AG04449 (cell line): Measurements from ENCODE around the gene IKZF4.
"Not testable (repeated sequence)": the region's sequence is repeated elsewhere in the genome, so short reads cannot be mapped to it uniquely, and the experiment has no call there.

Experiments
- CTCF ChIA-PET: fragments of 350-600 bp; formaldehyde crosslinking; extraction: SDS; loops from one replicate; lab custom pipeline; 2021; ENCODE audit warnings: antibody characterized with exemption; lab: Yijun Ruan, JAX
- POLR2A ChIA-PET: fragments of 400-600, 350-600 bp; formaldehyde crosslinking; extraction: SDS; loops from one replicate; lab custom pipeline; 2020; ENCODE audit warnings: antibody characterized with exemption, inconsistent platforms; lab: Yijun Ruan, JAX
- DNase-seq: peaks from one replicate; pipeline ENCODE4 v3.0.0-alpha.2; 2010; ENCODE audit warnings: low read depth, low spot score
- H3K4me3 ChIP-seq: 2 replicates; pipeline ENCODE4 v1.5.1; 2011; ENCODE audit warnings: low read depth, mild to moderate bottlenecking, control low read depth, low read length
- TF ChIP-seq, protein P1 (sequence below): IDR thresholded peaks from one replicate; pipeline ENCODE4 v1.5.1; 2011; ENCODE audit warnings: mild to moderate bottlenecking, moderate library complexity, low read length, control low read depth, inconsistent platforms; ENCODE audit not compliant: insufficient read depth; ENCODE audit errors: missing control alignments

IKZF4 gene

DNA sequence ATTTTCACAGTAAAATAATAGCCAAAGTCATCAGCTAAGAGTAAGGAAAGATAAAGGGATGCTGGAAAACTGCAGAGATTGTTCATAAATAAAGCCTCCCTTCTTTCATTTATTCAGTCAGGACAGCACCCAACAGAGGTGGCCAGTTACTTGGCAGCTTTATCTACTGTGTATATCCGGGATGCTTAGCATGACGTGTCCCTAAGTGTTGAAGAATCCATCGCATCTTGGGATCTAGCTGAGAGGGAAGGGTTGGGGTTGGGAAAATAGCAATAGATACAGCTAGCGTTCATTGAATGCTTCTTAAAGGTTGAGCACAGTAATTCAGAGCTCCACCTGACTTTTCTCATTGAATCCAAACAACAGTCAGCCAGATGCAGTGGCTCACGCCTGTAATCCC is 53.6 kb downstream of the IKZF4 start:
- TF ChIP-seq, protein P1, sequence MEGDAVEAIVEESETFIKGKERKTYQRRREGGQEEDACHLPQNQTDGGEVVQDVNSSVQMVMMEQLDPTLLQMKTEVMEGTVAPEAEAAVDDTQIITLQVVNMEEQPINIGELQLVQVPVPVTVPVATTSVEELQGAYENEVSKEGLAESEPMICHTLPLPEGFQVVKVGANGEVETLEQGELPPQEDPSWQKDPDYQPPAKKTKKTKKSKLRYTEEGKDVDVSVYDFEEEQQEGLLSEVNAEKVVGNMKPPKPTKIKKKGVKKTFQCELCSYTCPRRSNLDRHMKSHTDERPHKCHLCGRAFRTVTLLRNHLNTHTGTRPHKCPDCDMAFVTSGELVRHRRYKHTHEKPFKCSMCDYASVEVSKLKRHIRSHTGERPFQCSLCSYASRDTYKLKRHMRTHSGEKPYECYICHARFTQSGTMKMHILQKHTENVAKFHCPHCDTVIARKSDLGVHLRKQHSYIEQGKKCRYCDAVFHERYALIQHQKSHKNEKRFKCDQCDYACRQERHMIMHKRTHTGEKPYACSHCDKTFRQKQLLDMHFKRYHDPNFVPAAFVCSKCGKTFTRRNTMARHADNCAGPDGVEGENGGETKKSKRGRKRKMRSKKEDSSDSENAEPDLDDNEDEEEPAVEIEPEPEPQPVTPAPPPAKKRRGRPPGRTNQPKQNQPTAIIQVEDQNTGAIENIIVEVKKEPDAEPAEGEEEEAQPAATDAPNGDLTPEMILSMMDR: no peak
- ChIA-PET CTCF (interaction anchor here (0.8 to 1.3 kb wide), 2 partner anchors 11 to 27 kb away, joined by 3 to 4 read pairs; no protein-coding TSS in a partner anchor), POLR2A (no interaction called here)
- H3K4me3 ChIP-seq: no peak overlapping the region
- no peak for DNase-seq

DNA sequence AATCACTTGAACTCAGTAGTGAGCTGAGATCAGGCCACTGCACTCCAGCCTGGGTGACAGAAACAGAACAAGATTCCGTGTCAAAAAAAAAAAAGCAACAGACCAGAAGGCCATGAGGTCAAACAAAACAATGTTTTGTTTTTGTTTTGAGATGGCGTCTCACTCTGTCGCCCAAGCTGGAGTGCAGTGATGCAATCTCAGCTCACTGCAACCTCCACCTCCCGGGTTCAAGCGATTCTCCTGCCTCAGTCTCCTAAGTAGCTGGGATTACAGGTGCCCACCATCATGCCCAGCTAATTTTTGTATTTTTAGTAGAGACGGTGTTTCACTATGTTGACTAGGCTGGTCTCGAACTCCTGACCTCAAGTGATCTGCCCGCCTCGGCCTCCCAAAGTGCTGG is 57.1 kb downstream of the IKZF4 start:
- H3K4me3 ChIP-seq, POLR2A ChIA-PET, DNase-seq: not testable (repeated sequence)
- CTCF ChIA-PET: interaction anchor here (1.0 to 2.2 kb wide), 6 partner anchors 13 to 340 kb away, joined by 3 to 6 read pairs (median 4); partner anchors contain the start of gene PA2G4

DNA sequence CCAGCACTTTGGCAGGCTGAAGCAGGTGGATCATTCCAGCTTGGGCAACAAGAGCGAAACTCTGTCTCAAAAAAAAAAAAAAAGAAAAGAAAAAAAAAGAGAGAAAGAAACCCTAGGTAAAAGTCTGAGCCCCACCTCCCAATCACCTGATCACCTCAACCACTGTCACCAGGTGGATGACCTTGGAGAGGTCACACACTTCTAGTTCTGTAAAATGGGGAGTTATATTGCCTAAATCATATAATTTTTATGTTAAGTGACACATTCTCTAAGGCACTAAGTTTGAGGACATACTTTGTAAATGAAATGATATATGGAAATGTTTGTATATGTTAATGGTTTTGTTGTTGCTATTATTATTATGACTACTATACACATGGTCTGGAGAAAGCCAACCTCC is 57.6 kb downstream of the IKZF4 start:
- no peak overlapping the region for H3K4me3 ChIP-seq
- no peak for DNase-seq
- TF ChIP-seq, protein P1: no peak
- CTCF ChIA-PET: interaction anchor here (1.0 to 2.2 kb wide), 8 partner anchors 12 to 340 kb away, joined by 3 to 27 read pairs (median 4); partner anchors contain the start of gene PA2G4
- POLR2A ChIA-PET: interaction anchor here (0.8 to 1.6 kb wide), 2 partner anchors 26 to 38 kb away, joined by 3 to 10 read pairs; partner anchors contain the start of genes PA2G4 and RPL41

DNA sequence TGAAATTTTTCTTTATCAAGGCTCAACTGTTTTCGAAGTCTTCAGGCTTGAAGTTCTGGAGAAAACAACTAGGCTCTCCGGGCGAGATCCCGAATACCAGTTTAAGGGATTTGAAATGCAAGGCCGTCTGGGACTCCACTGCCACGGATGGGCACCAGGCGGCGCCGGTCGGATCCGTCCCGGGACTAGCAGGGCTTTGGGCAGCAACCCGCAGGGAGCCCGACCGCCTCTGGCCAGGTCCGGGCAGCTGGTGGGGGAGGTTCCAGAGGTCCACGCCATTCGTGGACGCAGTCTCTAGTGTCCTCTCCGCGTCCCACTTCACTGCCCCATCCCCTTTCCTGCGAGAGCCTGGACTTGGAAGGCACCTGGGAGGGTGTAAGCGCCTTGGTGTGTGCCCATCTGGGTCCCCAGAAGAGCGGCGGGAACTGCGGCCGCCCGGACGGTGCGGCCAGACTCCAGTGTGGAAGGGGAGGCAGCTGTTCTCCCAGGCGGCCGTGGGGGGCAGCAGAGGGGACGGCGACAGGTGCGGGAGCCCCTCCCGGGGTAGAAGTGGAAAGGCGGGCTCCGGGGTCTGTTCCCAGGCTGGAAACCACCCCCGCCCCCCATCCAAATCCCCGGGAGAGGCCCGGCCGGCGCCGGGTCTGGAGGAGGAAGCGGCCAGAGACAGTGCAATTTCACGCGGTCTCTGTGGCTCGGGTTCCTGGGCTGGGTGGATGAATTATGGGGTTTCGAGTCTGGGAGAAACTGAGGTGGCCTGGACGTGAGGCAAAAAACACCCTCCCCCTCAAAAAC is 58.3 kb downstream of the IKZF4 start:
- ChIA-PET POLR2A (interaction anchor here (0.8 to 1.6 kb wide), 2 partner anchors 25 to 38 kb away, joined by 3 to 10 read pairs; partner anchors contain the start of genes PA2G4 and RPL41), CTCF (interaction anchor here (0.8 to 3.0 kb wide), 18 partner anchors 11 to 341 kb away, joined by 3 to 27 read pairs (median 4); partner anchors contain the start of genes PA2G4 and ZC3H10)
- TF ChIP-seq, protein P1: peak; percentile 85
- H3K4me3 ChIP-seq: peak overlapping the region; percentile 67
- no peak for DNase-seq

DNA sequence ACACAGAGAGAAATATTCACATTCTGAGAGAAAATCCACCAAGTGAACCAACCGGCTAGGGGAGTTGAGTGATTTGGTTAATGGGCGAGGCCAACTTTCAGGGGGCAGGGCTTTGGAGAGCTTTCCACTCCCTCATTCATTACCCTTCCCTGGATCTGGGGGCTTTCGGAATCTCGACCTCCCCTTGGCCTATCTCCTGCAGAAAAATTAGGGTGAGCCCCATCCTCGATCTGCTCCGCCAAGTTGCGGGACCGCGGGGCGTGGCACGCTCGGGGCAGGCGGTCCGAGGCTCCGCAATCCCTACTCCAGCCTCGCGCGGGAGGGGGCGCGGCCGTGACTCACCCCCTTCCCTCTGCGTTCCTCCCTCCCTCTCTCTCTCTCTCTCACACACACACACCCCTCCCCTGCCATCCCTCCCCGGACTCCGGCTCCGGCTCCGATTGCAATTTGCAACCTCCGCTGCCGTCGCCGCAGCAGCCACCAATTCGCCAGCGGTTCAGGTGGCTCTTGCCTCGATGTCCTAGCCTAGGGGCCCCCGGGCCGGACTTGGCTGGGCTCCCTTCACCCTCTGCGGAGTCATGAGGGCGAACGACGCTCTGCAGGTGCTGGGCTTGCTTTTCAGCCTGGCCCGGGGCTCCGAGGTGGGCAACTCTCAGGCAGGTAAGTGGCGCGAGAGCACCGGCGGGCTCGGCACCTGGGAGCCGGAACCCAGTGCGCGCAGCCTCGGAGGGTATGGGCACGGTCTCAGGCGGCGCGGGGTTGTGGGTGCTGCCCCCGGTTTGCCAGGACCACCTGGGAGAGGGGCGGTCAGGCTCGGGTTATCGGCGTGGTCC is 59.1 kb downstream of the IKZF4 start, which contains the start of gene ERBB3:
Gene ERBB3 (plus strand): TSS at position 443 of the 833 bp plus-strand sequence. CDS start 136 bp downstream, at position 579.
- CTCF ChIA-PET: interaction anchor here (0.8 to 3.0 kb wide), 19 partner anchors 10 to 342 kb away, joined by 3 to 27 read pairs (median 4); partner anchors contain the start of genes PA2G4, SUOX and ZC3H10
- no peak for DNase-seq
- POLR2A ChIA-PET: interaction anchor here (0.8 to 1.6 kb wide), 2 partner anchors 24 kb away, joined by 4 to 10 read pairs; partner anchors contain the start of gene PA2G4
- TF ChIP-seq, protein P1: peak; percentile 11
- peak within 1 kb of the TSS; percentile 67 for H3K4me3 ChIP-seq

DNA sequence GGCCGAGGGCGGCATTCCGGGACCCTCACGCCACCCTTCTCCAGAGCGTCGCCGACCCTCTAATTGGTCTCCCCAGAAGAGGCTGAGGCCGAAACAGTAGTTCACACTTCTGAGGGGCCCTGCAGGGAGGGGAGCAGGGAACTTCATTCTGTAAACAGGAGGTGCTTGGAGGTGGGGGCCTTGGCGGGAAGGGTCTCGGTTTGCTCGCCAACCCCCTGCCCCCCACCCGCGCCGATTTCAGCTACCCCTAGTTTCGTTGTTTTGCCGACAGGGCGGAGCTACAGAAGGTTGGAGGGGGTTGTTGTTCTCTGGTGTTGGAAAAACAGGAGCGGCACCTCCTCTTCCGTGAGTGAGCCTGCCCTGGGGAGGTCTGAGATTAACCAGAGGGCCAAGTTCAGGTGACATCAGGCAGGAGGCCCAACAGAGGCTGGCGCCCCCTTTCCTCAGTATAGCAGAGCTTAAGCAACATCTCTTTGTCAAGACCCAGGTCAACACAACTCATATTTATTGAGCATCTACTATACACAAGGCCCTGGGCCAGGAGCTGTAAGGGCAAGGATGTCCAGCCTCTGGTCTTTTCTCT is 59.8 kb downstream of the IKZF4 start:
- TF ChIP-seq, protein P1: no peak
- ChIA-PET CTCF (interaction anchor here (1.0 to 3.0 kb wide), 6 partner anchors 10 to 84 kb away, joined by 3 to 18 read pairs (median 4); partner anchors contain the start of genes PA2G4 and SUOX), POLR2A (interaction anchor here (0.8 kb wide), 1 partner anchor 23 kb away, joined by 4 read pairs; the partner anchor contains the start of gene PA2G4)
- DNase-seq: no peak
- H3K4me3 ChIP-seq: peak overlapping the region; percentile 67
